HEK293T (cell line): ENCODE results near the gene ARHGAP28.
"Not testable (repeated sequence)": the region's sequence is repeated elsewhere in the genome, so short reads cannot be mapped to it uniquely, and the experiment has no call there.

Experiments
- CTCF ChIA-PET: fragments of 350-600 bp; formaldehyde crosslinking; extraction: SDS; loops from one replicate; lab custom pipeline; 2021; ENCODE audit warnings: antibody characterized with exemption, inconsistent platforms; lab: Yijun Ruan, JAX
- POLR2A ChIA-PET: fragments of 350-600 bp; formaldehyde crosslinking; extraction: SDS; loops from one replicate; lab custom pipeline; 2020; ENCODE audit warnings: antibody characterized with exemption, inconsistent platforms; lab: Yijun Ruan, JAX
- DNase-seq: peaks from one replicate; pipeline ENCODE4 v3.0.0; 2012; ENCODE audit warnings: mixed read lengths; ENCODE audit errors: extremely low spot score
- ARNT ChIP-seq: fragments of 450-650 bp; IDR thresholded peaks from 2 replicates; pipeline ENCODE4 v1.6.1; 2017; ENCODE audit warnings: mild to moderate bottlenecking
- BHLHE40 ChIP-seq: fragments of 450-650 bp; IDR thresholded peaks from 2 replicates; pipeline ENCODE4 v1.6.1; 2016; ENCODE audit warnings: mild to moderate bottlenecking, moderate library complexity, borderline replicate concordance
- CTBP1 ChIP-seq: fragments of 450-650 bp; IDR thresholded peaks from 2 replicates; pipeline ENCODE4 v1.6.1; 2016; ENCODE audit warnings: borderline replicate concordance
- ELF4 ChIP-seq: fragments of 450-650 bp; IDR thresholded peaks from 2 replicates; pipeline ENCODE4 v1.6.1; 2017; ENCODE audit warnings: antibody characterized with exemption
- FOXA1 ChIP-seq: fragments of 450-650 bp; IDR thresholded peaks from 2 replicates; pipeline ENCODE4 v1.6.1; 2016; ENCODE audit warnings: mild to moderate bottlenecking
- FOXK2 ChIP-seq: fragments of 450-650 bp; IDR thresholded peaks from 2 replicates; pipeline ENCODE4 v1.6.1; 2016; ENCODE audit warnings: mild to moderate bottlenecking
- FOXM1 ChIP-seq: fragments of 450-650 bp; IDR thresholded peaks from 2 replicates; pipeline ENCODE4 v1.6.1; 2017; ENCODE audit warnings: mild to moderate bottlenecking, borderline replicate concordance
- HDGF ChIP-seq: fragments of 450-650 bp; IDR thresholded peaks from 2 replicates; pipeline ENCODE4 v1.6.1; 2017; ENCODE audit warnings: antibody characterized with exemption, borderline replicate concordance
- L3MBTL2 ChIP-seq: fragments of 450-650 bp; conservative IDR thresholded peaks from 2 replicates; pipeline ENCODE4 v1.6.1; 2016; ENCODE audit warnings: mild to moderate bottlenecking
- LEF1 ChIP-seq: fragments of 450-650 bp; IDR thresholded peaks from 2 replicates; pipeline ENCODE4 v1.6.1; 2017; ENCODE audit warnings: mild to moderate bottlenecking, borderline replicate concordance
- NFRKB ChIP-seq: fragments of 450-650 bp; IDR thresholded peaks from 2 replicates; pipeline ENCODE4 v1.6.1; 2016; ENCODE audit warnings: mild to moderate bottlenecking, moderate library complexity
- SP1 ChIP-seq: fragments of 450-650 bp; IDR thresholded peaks from 2 replicates; pipeline ENCODE4 v1.6.1; 2017
- SUZ12 ChIP-seq: fragments of 450-650 bp; IDR thresholded peaks from 2 replicates; pipeline ENCODE4 v1.6.1; 2016; ENCODE audit warnings: mild to moderate bottlenecking
- TARDBP ChIP-seq: fragments of 450-650 bp; IDR thresholded peaks from 2 replicates; pipeline ENCODE4 v1.6.1; 2016
- ZNF384 ChIP-seq: fragments of 450-650 bp; IDR thresholded peaks from 2 replicates; pipeline ENCODE4 v1.6.1; 2016
- TF ChIP-seq, protein P1 (sequence below): fragments of 450-650 bp; IDR thresholded peaks from 2 replicates; pipeline ENCODE4 v1.6.1; 2016

ARHGAP28 gene

DNA sequence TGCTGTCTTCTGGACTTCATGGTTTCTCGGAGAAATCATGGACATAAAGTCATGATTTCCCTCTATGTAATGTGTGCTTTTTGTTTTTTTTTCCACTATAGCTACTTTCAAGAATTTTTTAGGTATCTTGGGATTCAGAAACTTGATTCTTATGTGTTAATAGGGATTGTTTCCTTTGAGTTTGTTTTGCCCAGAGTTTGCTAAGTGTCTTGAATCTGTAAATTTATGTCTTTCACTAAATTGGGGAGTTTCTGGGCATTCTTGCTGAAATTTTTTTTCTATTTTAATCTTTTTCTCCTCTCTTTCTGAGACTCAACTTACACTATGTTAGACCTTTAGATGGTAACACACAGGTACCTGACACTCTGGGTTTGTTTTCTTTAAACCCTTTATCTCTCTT is 205.3 kb downstream of the ARHGAP28 start:
- POLR2A ChIA-PET = no interaction called here
- CTCF ChIA-PET = no interaction called here
- TF ChIP-seq FOXK2 (no peak), ELF4 (no peak), FOXM1 (no peak), CTBP1 (no peak), SUZ12 (no peak), LEF1 (no peak), NFRKB (no peak), HDGF (no peak), L3MBTL2 (no peak), ZNF384 (no peak), SP1 (no peak), FOXA1 (no peak), TARDBP (no peak), BHLHE40 (no peak), ARNT (no peak)
- TF ChIP-seq, protein P1, sequence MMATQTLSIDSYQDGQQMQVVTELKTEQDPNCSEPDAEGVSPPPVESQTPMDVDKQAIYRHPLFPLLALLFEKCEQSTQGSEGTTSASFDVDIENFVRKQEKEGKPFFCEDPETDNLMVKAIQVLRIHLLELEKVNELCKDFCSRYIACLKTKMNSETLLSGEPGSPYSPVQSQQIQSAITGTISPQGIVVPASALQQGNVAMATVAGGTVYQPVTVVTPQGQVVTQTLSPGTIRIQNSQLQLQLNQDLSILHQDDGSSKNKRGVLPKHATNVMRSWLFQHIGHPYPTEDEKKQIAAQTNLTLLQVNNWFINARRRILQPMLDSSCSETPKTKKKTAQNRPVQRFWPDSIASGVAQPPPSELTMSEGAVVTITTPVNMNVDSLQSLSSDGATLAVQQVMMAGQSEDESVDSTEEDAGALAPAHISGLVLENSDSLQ = no peak
- DNase-seq = no peak

DNA sequence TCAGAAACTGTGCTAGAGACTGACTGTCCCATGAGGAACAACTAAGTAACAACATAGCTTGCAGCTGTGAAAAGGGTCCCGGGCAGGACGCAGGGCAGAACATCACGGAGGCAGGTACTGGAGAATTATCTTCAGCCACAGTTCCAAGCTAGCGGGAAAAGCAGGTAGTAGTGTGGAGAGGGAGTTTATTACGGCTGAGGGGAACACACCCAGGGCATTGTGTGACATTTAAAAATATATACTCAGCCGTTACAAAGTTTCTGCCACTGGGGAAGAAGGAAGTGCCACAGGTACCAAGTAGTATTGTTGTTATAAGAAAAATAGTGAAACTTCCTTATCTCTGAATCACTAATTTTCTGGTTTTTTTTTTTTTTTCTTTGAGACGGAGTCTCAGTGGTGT is 208.5 kb downstream of the ARHGAP28 start:
- POLR2A ChIA-PET = no interaction called here

DNA sequence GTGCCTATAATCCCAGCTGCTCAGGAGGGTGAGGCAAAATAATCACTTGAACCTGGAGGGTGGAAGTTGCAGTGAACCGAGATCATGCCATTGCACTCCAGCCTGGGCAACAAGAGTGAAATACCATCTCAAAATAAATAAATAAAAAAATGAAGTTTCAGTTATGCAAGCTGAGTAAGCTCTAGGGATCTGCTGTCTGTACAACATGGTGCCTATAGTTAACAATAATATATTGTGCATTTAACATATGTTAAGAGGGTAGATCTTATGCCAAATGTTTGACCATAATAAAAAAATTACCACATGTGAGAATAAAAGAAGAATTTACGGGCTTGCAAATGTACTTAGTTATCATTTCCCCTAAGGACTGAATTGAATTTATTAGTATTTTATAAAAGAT is 208.9 kb downstream of the ARHGAP28 start:
- DNase-seq, POLR2A ChIA-PET, CTCF ChIA-PET: not testable (repeated sequence)

More for the DNA sequence above, 208.5 kb downstream of the ARHGAP28 start:
- CTCF ChIA-PET = no interaction called here
- TF ChIP-seq SUZ12 (no peak), L3MBTL2 (no peak), ARNT (no peak), FOXA1 (no peak), ZNF384 (no peak), LEF1 (no peak), CTBP1 (no peak), SP1 (no peak), BHLHE40 (no peak)
- TF ChIP-seq, protein P1 = no peak
- DNase-seq = no peak

DNA sequence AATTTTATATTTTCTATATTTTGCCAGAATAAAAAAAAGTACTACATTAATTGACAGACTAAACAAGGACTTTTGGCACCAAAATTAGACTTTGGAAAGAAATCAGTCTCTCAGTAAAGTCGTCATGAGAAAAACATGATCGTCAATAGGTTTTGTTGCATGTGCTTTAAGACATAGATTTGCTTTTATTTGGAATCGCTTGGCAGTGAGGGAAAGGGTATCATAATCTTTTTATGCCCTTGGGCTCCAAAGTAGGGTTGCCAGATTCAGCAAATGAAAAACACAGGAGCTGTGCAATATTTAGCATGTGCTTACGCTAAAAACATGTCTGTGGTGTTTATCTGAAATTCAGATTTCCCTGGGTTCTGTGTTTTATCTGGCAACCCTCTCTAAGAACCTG is 210.5 kb downstream of the ARHGAP28 start:
- TF ChIP-seq HDGF (no peak), SP1 (no peak)
- POLR2A ChIA-PET = no interaction called here
- no peak for DNase-seq
- CTCF ChIA-PET = interaction anchor here (0.7 kb wide), 1 partner anchor 237 kb away, joined by 3 read pairs; no protein-coding TSS in a partner anchor

DNA sequence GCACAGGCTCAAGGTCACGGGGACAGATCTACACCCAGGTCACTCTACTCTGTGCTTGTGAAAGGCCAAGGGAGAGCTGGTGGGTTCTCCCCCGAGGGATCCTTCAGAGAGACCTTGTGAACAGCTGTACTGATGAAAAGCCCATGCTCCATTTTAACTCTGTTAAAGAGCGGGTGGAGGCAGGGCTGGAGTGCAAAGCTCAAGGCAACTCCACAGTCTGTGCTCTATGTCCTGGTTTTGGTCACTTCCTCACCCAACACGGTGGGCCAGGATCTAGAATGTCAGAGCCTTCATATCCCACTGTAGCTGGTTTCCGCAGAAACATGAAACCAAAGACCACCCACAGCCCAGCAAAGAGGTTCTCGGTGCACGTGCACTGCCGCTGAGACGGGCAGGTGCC is 210.9 kb downstream of the ARHGAP28 start:
- DNase-seq = no peak
- ChIA-PET CTCF (interaction anchor here (0.7 kb wide), 1 partner anchor 236 kb away, joined by 3 read pairs; no protein-coding TSS in a partner anchor), POLR2A (no interaction called here)
- no peak for TF ChIP-seq SP1
- TF ChIP-seq HDGF = no peak
- TF ChIP-seq L3MBTL2 = no peak
- no peak for TF ChIP-seq ZNF384
- no peak for TF ChIP-seq BHLHE40
- TF ChIP-seq FOXA1 = no peak
- TF ChIP-seq, protein P1 = no peak

DNA sequence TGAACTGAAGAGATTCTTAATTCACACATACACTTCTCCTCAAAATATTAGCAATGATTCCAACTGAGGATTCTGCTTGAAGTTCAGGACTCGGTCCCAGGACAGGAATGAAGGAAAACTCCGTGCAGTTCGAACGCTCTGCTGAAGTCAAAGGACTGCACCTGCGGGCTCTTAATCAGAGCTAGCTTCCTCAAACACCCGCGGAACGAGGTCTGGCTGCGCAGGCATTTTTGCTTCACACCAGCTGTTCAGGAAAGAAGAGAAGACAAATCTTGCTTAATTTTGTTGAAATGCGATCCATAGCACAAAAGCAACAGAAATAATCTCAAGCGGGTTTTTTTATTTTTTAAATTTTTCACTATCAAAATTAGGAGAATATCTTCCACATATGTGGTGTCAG is 212.5 kb downstream of the ARHGAP28 start:
- TF ChIP-seq SP1 (no peak), SUZ12 (no peak), BHLHE40 (no peak), FOXK2 (no peak), FOXA1 (no peak), ZNF384 (no peak), LEF1 (no peak)
- TF ChIP-seq, protein P1 = no peak
- POLR2A ChIA-PET = no interaction called here
- CTCF ChIA-PET = no interaction called here
- no peak for DNase-seq

DNA sequence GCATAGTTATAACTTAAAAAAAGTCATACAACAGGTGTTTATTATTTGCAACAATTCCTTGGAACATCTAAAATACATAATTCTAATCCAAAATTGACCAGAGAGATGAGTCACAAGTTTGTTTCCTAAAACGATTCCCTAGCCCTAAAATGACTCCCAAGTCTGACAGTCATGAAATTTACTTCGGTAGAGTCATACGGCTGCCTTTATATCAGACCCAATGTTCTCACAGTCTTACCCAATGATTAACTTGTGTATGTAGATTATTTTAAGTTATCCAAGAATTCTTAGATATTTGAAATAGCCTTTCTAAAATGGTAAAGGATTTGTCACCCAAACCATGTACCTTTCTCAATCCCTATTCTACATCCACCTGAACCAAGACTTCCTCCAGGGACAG is 213.2 kb downstream of the ARHGAP28 start:
- CTCF ChIA-PET = no interaction called here
- no peak for DNase-seq
- TF ChIP-seq L3MBTL2 (no peak), SP1 (no peak), HDGF (no peak), ZNF384 (no peak), NFRKB (no peak)
- TF ChIP-seq, protein P1 = no peak
- POLR2A ChIA-PET = no interaction called here
